ENCODE data around the gene EEF1B2.

GRCh38 chr2:206145665-206146064, 14.0 kb upstream of the EEF1B2 start:
- TF ChIP-seq EZH2phosphoT487 (IDR thresholded peaks at IDR 0.05; ENCODE audit: unreplicated experiment) = no peak
- no peak for TF ChIP-seq CTCF (conservative IDR thresholded peaks at IDR 0.05; ENCODE audit: low read depth in 2 of 2)
- TF ChIP-seq JUNB (IDR thresholded peaks at IDR 0.05; ENCODE audit: unreplicated experiment) = no peak
- TF ChIP-seq EZH2 (IDR thresholded peaks at IDR 0.05; ENCODE audit: low read depth, unreplicated experiment) = no peak
- no peak for TF ChIP-seq POLR2AphosphoS5 (IDR thresholded peaks at IDR 0.05; ENCODE audit: low read depth)
- no peak for TF ChIP-seq CREB1 (CRISPR knock-in tag; IDR thresholded peaks at IDR 0.05; ENCODE audit: low read depth)
- TF ChIP-seq, protein P1, sequence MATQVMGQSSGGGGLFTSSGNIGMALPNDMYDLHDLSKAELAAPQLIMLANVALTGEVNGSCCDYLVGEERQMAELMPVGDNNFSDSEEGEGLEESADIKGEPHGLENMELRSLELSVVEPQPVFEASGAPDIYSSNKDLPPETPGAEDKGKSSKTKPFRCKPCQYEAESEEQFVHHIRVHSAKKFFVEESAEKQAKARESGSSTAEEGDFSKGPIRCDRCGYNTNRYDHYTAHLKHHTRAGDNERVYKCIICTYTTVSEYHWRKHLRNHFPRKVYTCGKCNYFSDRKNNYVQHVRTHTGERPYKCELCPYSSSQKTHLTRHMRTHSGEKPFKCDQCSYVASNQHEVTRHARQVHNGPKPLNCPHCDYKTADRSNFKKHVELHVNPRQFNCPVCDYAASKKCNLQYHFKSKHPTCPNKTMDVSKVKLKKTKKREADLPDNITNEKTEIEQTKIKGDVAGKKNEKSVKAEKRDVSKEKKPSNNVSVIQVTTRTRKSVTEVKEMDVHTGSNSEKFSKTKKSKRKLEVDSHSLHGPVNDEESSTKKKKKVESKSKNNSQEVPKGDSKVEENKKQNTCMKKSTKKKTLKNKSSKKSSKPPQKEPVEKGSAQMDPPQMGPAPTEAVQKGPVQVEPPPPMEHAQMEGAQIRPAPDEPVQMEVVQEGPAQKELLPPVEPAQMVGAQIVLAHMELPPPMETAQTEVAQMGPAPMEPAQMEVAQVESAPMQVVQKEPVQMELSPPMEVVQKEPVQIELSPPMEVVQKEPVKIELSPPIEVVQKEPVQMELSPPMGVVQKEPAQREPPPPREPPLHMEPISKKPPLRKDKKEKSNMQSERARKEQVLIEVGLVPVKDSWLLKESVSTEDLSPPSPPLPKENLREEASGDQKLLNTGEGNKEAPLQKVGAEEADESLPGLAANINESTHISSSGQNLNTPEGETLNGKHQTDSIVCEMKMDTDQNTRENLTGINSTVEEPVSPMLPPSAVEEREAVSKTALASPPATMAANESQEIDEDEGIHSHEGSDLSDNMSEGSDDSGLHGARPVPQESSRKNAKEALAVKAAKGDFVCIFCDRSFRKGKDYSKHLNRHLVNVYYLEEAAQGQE (IDR thresholded peaks at IDR 0.05; ENCODE audit: unreplicated experiment) = no peak
- TF ChIP-seq NANOG (IDR thresholded peaks at IDR 0.05; ENCODE audit: borderline replicate concordance) = no peak
- TF ChIP-seq ZNF331 (CRISPR knock-in tag; IDR thresholded peaks at IDR 0.05; ENCODE audit: low read depth) = no peak

Data from GM23338 (cell line).